Activated CD4-positive, alpha-beta memory T cell treated with anti-CD3 and anti-CD28 coated beads, Interleukin-2, amount 10 ng/mL, durations not matched to agents 7 days and 5 days (primary cell): ENCODE results near the gene NDUFA8. TPM values are rescaled to one million over a fixed set of nuclear protein-coding genes. Genes with fewer than 3 reads are reported as not detected.

ENCODE experiments used
- CTCF ChIA-PET: fragments of 350-600 bp; sonication (Branson Sonifier 250); formaldehyde crosslinking; loops from one replicate; lab custom pipeline; 2021; ENCODE audit warnings: antibody characterized with exemption, inconsistent platforms; lab: Charles Lee
- POLR2A ChIA-PET: fragments of 350-600 bp; sonication (Branson Sonifier 250); formaldehyde crosslinking; loops from one replicate; lab custom pipeline; 2021; ENCODE audit warnings: antibody characterized with exemption; lab: Charles Lee
- DNase-seq: peaks from one replicate; pipeline ENCODE4 v3.0.0-alpha.2; 2020
- H3K27ac Mint-ChIP-seq: one replicate; pipeline ENCODE4 v1.8.0; 2021; ENCODE audit warnings: mild to moderate bottlenecking, mixed read lengths
- H3K27me3 Mint-ChIP-seq: one replicate; pipeline ENCODE4 v1.8.0; 2021; ENCODE audit warnings: mixed read lengths
- H3K36me3 Mint-ChIP-seq: one replicate; pipeline ENCODE4 v1.8.0; 2021; ENCODE audit warnings: low read depth, mixed read lengths
- H3K4me1 Mint-ChIP-seq: one replicate; pipeline ENCODE4 v1.8.0; 2021; ENCODE audit warnings: mixed read lengths
- H3K4me3 Mint-ChIP-seq: one replicate; pipeline ENCODE4 v1.8.0; 2021; ENCODE audit warnings: mild to moderate bottlenecking, mixed read lengths
- H3K9me3 Mint-ChIP-seq: one replicate; pipeline ENCODE4 v1.8.0; 2021; ENCODE audit warnings: mixed read lengths
- total RNA-seq, 2 experiments: library from RNA; stranded (reverse); gene quantifications; one replicate each; pipeline ENCODE4 v1.2.3, GENCODE V29; 2021

NDUFA8 gene
- total RNA-seq, 2 experiments from 2014 or later, result 36.1 to 37.0 TPM

DNA sequence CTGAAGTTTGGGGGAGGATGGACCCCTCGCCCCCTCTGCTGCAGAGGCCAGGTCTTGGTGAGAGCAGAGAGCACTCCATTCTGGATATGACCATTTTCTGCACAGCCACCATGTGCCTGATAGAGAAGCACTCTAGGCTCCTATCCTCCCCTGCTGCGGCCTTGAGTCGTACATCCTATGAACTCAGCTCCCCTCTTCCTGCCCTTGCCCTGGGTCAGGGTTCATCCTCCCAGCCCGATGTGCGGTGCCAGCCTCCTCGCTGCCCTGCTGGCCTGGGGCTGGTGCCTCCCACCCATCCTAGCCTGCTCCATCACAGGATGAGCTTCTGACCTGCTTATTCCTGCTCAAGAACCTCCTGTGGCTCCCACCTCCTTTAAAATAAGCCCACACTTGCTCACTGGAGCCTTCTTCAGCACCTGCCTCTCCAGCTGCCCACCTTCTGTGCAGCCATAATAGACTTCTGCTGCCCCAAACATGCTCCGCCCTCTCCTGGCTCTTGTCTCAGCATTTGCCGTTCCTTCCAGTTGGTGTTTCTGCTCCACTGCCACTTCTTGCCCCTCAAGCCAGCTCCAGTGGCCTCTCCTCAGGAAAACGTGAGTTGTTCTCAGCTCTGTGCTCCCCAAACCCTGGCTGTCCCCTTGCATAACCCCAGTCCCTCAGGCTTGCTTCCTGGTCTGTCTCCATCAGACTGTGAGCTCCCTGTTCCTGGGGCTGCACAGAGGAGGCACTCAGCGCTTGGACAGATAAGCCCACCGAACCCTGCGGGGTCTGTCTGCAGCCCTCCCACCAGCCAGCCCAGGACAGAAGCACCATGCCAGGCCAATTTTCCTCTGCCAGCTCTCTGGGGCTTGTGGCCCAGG is 44.2 kb downstream of the NDUFA8 start:
- no peaks in the 10 kb centered on the region for H3K36me3 Mint-ChIP-seq

DNA sequence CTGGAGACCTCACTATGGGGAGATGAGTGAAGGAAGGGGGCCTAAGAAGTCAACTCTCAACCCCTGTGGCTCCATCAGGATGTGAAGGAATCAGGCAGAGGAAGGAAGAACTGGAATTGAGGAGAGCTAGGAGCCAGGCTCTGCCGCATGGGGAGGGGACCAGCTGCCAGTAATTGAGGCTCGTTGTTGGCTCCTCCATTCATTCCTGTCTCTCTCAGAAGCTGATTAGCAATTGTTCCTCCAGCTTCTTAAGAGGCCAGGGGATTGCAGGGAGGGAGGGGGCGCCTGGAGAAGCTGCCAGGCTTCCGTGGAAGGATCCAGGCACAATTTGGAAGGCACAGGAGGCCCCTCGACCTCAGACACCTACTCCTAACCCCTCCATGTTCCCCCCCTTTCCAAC is 46.0 kb downstream of the NDUFA8 start:
- peaks cover 2% of the 10 kb centered on the region for H3K27me3 Mint-ChIP-seq
- ChIA-PET CTCF (interaction anchor here (2.8 kb wide), 1 partner anchor 15 kb away, joined by 10 read pairs; no protein-coding TSS in a partner anchor), POLR2A (no interaction called here)
- no peaks in the 10 kb centered on the region for H3K9me3 Mint-ChIP-seq
- no peak for DNase-seq
- H3K27ac Mint-ChIP-seq, result no peak overlapping the region
- H3K36me3 Mint-ChIP-seq, result no peaks in the 10 kb centered on the region
- no peak overlapping the region for H3K4me3 Mint-ChIP-seq
- H3K4me1 Mint-ChIP-seq, result no peaks in the 10 kb centered on the region

More for the DNA sequence above, 44.2 kb downstream of the NDUFA8 start:
- H3K9me3 Mint-ChIP-seq, result no peaks in the 10 kb centered on the region
- ChIA-PET POLR2A (no interaction called here), CTCF (interaction anchor here (2.3 to 4.5 kb wide), 2 partner anchors 9 to 17 kb away, joined by 8 to 27 read pairs; no protein-coding TSS in a partner anchor)
- no peak overlapping the region for H3K27ac Mint-ChIP-seq
- H3K4me3 Mint-ChIP-seq, result no peak overlapping the region
- DNase-seq, result no peak
- H3K4me1 Mint-ChIP-seq, result no peaks in the 10 kb centered on the region
- H3K27me3 Mint-ChIP-seq, result peaks cover 2% of the 10 kb centered on the region

GRCh38 chr9:122112238-122112637 is 47.3 kb downstream of the NDUFA8 start:
- DNase-seq, result no peak
- no peak overlapping the region for H3K27ac Mint-ChIP-seq
- no peaks in the 10 kb centered on the region for H3K9me3 Mint-ChIP-seq
- H3K4me1 Mint-ChIP-seq, result no peaks in the 10 kb centered on the region
- ChIA-PET CTCF (interaction anchor here (2.8 kb wide), 1 partner anchor 14 kb away, joined by 10 read pairs; no protein-coding TSS in a partner anchor), POLR2A (no interaction called here)
- H3K27me3 Mint-ChIP-seq, result peaks cover 2% of the 10 kb centered on the region
- no peaks in the 10 kb centered on the region for H3K36me3 Mint-ChIP-seq
- H3K4me3 Mint-ChIP-seq, result no peak overlapping the region

DNA sequence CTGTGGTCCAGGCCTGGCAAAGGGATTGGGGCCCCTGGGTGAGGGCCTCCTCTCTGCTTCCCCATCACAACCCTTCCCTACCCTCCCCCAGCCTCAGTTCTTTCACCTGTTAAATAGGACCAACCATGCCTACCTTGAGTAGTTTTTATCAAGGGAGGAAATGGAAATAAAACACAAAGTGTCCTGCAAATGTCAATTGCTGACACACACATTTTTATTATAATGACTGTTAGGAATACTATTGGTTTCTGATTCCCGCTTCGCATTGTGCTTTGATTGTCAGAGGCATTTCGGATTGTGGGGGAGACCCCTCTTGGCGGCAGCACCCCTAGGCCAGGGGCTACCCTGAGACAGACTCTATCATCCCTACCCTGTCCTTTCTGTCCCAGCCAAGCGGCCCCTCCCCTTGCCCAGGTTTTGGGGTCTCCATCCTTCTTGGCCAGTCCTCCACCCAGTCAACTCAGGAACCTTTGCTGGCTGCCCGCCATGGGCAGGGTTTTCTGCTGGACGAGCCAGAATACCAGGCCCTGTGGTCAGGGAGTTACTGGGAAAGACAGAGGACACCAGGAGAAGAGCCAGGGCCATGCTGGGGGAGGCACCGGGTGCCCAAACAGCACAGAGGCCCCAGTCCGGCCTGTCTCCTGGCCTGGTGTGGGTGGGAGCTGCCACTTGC is 48.0 kb downstream of the NDUFA8 start:
- peaks cover 2% of the 10 kb centered on the region for H3K27me3 Mint-ChIP-seq
- no peaks in the 10 kb centered on the region for H3K9me3 Mint-ChIP-seq
- H3K4me3 Mint-ChIP-seq, result no peak overlapping the region
- no peaks in the 10 kb centered on the region for H3K4me1 Mint-ChIP-seq
- ChIA-PET CTCF (interaction anchor here (2.8 kb wide), 1 partner anchor 13 kb away, joined by 10 read pairs; no protein-coding TSS in a partner anchor), POLR2A (no interaction called here)
- H3K27ac Mint-ChIP-seq, result no peak overlapping the region
- no peaks in the 10 kb centered on the region for H3K36me3 Mint-ChIP-seq
- DNase-seq, result no peak

DNA sequence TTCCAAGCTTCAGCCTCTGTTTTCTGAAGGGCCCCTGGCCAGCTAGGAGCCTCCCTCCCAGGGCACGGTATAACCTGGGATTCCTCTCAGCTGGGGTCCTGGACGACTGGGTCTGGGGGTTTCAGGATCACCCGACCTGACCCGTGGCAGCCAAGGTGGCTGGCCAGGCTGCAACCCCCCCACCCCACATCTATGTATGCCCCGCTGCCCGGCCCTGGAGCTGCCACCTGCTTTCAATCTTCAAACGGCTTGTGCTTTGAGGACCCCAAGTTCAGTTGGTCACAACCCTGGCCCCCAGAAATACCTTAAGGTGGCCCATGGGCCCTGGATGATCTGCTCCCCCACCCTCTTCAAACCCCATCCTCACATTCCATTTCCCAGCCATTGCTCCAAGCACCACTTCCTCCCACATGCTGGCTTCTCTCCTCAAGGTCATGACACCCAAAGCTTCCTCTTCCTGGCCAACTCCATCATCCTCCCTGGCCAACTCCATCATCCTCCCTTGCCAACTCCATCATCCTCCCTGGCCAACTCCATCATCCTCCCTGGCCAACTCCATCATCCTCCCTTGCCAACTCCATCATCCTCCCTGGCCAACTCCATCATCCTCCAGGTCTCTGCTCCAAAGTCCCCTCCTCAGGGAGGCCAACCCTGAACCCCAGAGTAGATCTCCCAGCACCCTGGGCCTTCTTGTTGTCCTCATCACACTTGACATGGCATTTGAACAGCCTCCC is 49.3 kb downstream of the NDUFA8 start:
- Mint-ChIP-seq H3K9me3 (no peaks in the 10 kb centered on the region), H3K36me3 (no peaks in the 10 kb centered on the region), H3K4me3 (no peak overlapping the region), H3K27me3 (peaks cover 2% of the 10 kb centered on the region), H3K4me1 (no peaks in the 10 kb centered on the region), H3K27ac (no peak overlapping the region)
- POLR2A ChIA-PET, result no interaction called here
- no peak for DNase-seq
- CTCF ChIA-PET, result interaction anchor here (0.6 to 1.7 kb wide), 3 partner anchors 8 to 13 kb away, joined by 3 to 6 read pairs (median 5); no protein-coding TSS in a partner anchor

DNA sequence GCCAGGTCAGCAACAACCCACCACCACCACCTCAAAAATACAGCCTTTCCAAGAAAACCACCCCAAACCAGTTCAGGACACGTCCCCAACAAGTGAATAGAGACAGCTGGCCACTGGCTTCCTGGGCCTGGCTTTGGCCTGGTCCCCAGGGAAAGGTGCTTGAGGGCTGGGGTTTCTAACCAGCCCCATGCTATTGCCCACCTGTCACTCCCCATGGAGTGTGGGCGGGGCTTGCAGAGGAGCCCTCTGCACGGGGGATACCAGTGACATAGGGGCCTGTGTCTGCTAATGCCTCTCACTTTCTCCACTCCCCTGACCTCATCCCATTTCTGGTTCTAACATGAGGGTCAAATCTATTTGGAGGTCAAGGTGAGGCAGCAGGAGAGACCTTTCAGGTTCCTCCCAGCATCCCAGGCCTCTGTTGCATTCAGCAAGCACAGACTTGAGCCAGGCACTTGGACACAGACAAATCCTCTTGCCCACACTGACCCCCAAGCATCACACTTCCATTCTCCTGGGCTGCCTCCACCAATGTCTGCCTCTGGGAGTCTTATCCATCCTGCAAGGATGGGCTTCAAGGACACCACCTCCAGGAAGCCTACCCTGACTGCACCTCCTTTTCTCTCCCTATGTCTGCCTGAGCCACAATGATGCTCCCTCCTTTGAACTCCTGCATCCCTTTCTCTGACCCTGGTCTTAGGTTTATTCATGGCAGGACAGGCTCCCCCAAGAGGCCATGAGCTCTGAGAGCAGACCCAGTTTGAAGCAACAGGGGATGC is 50.4 kb downstream of the NDUFA8 start:
- H3K27me3 Mint-ChIP-seq, result peaks cover 2% of the 10 kb centered on the region
- POLR2A ChIA-PET, result no interaction called here
- no peak overlapping the region for H3K27ac Mint-ChIP-seq

GRCh38 chr9:122107291-122107805 is 52.2 kb downstream of the NDUFA8 start:
- POLR2A ChIA-PET, result no interaction called here
- Mint-ChIP-seq H3K9me3 (peaks cover 6% of the 10 kb centered on the region), H3K27ac (no peak overlapping the region), H3K4me1 (no peaks in the 10 kb centered on the region), H3K27me3 (no peaks in the 10 kb centered on the region), H3K36me3 (no peaks in the 10 kb centered on the region), H3K4me3 (no peak overlapping the region)
- no peak for DNase-seq
- CTCF ChIA-PET, result interaction anchor here (1.0 to 2.4 kb wide), 5 partner anchors 8 to 243 kb away, joined by 3 to 10 read pairs (median 6); no protein-coding TSS in a partner anchor

More for the DNA sequence above, 50.4 kb downstream of the NDUFA8 start:
- Mint-ChIP-seq H3K36me3 (no peaks in the 10 kb centered on the region), H3K4me1 (no peaks in the 10 kb centered on the region), H3K4me3 (no peak overlapping the region), H3K9me3 (peaks cover 2% of the 10 kb centered on the region)
- CTCF ChIA-PET, result interaction anchor here (1.7 kb wide), 2 partner anchors 10 kb away, joined by 6 to 10 read pairs; no protein-coding TSS in a partner anchor
- no peak for DNase-seq

DNA sequence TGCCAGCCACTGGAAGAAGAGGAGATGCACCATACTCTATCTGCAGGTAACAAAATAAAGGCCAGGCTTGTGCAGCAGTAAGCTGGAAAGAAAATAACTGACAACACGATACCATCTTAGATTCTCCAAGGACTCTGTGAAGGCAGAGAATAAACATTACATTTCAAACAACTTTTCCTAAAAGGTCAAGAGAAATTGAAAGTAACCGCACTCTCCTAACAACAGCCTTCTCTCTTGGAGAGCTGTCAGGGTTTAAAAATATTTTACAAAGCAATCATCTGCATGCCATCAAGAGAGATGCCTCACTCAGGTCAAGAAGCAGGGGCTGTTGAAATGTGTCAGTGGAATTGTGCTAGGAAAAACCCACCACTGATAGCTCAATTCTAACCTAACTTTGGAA is 53.0 kb downstream of the NDUFA8 start:
- no peak overlapping the region for H3K4me3 Mint-ChIP-seq
- H3K27ac Mint-ChIP-seq, result no peak overlapping the region
- H3K27me3 Mint-ChIP-seq, result no peaks in the 10 kb centered on the region
- DNase-seq, result no peak
- H3K36me3 Mint-ChIP-seq, result no peaks in the 10 kb centered on the region
- H3K9me3 Mint-ChIP-seq, result peaks cover 6% of the 10 kb centered on the region
- POLR2A ChIA-PET, result no interaction called here
- no peaks in the 10 kb centered on the region for H3K4me1 Mint-ChIP-seq
- CTCF ChIA-PET, result interaction anchor here (1.0 to 2.4 kb wide), 4 partner anchors 8 to 244 kb away, joined by 3 to 9 read pairs (median 4); no protein-coding TSS in a partner anchor

DNA sequence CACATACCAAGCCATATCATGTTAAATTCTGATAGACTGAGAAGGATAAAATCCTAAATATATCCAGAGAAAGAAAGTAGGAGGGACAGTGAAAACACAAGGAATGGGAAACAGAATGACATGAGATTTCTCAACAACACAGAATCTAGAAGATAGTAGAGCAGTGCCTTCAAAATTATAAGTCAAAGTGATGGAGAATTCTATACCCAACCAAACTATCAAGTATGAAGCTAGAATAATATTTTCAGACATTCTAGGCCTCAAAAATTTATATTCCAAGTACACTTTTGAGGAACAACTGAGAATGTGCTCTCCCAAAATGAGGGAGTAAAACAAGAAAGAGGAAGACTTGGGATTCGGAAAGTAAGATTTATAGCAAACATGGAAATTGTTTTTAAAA is 55.6 kb downstream of the NDUFA8 start:
- peaks cover 10% of the 10 kb centered on the region for H3K27me3 Mint-ChIP-seq
- H3K9me3 Mint-ChIP-seq, result peaks cover 6% of the 10 kb centered on the region
- H3K27ac Mint-ChIP-seq, result no peak overlapping the region
- CTCF ChIA-PET, result no interaction called here
- DNase-seq, result no peak
- peaks cover 3% of the 10 kb centered on the region for H3K4me1 Mint-ChIP-seq
- H3K36me3 Mint-ChIP-seq, result no peaks in the 10 kb centered on the region
- no peak overlapping the region for H3K4me3 Mint-ChIP-seq
- POLR2A ChIA-PET, result no interaction called here

- peaks cover 3% of the 10 kb centered on the region for H3K4me1 Mint-ChIP-seq
- DNase-seq, result no peak
- no peaks in the 10 kb centered on the region for H3K36me3 Mint-ChIP-seq
- H3K27ac Mint-ChIP-seq, result no peak overlapping the region
- no peak overlapping the region for H3K4me3 Mint-ChIP-seq
- H3K9me3 Mint-ChIP-seq, result peaks cover 6% of the 10 kb centered on the region
- peaks cover 16% of the 10 kb centered on the region for H3K27me3 Mint-ChIP-seq
- ChIA-PET CTCF (interaction anchor here (0.6 to 3.0 kb wide), 5 partner anchors 14 to 248 kb away, joined by 3 to 27 read pairs (median 3); no protein-coding TSS in a partner anchor), POLR2A (no interaction called here)
These were observed 57.4 kb downstream of the NDUFA8 start for GRCh38 chr9:122102156-122102555.

- POLR2A ChIA-PET, result no interaction called here
- Mint-ChIP-seq H3K4me3 (no peak overlapping the region), H3K27me3 (peaks cover 25% of the 10 kb centered on the region), H3K9me3 (peaks cover 6% of the 10 kb centered on the region), H3K4me1 (peaks cover 7% of the 10 kb centered on the region), H3K36me3 (no peaks in the 10 kb centered on the region), H3K27ac (no peak overlapping the region)
- CTCF ChIA-PET, result interaction anchor here (1.3 to 3.0 kb wide), 2 partner anchors 22 to 250 kb away, joined by 6 to 27 read pairs; no protein-coding TSS in a partner anchor
- no peak for DNase-seq
These were observed 58.8 kb downstream of the NDUFA8 start for GRCh38 chr9:122100756-122101155.
